OCI-LY7 (cell line): ENCODE measurements around the gene PACS2.

ENCODE experiments used
- CTCF ChIP-seq: fragments of 200-600 bp; sonication (generic); conservative IDR thresholded peaks from 2 replicates; pipeline ENCODE4 v1.5.1; 2014; ENCODE audit warnings: mild to moderate bottlenecking, antibody characterized with exemption, low read length, moderate library complexity, mixed read lengths
- EZH2phosphoT487 ChIP-seq: fragments of 200-600 bp; sonication (generic); IDR thresholded peaks from 2 replicates; pipeline ENCODE4 v1.6.1; 2018; ENCODE audit warnings: low read depth, borderline replicate concordance, mild to moderate bottlenecking, mixed run types, antibody characterized with exemption, low read length, moderate library complexity, mixed read lengths

- TF ChIP-seq CTCF (no peak), EZH2phosphoT487 (no peak)
Measured at GRCh38 chr14:105328678-105329390, 14.3 kb downstream of the PACS2 start.
